MM.1S (cell line): ENCODE measurements around the gene PTTG1IP.

Experiments used
- DNase-seq: peaks from one replicate; pipeline ENCODE4 v3.0.0-alpha.2; 2015
- H2AFZ ChIP-seq: fragments of 300-600 bp; sonication (generic); 2 replicates; pipeline ENCODE4 v1.6.0; 2016; ENCODE audit warnings: antibody characterized with exemption, low read length
- H3F3A ChIP-seq: fragments of 300-600 bp; sonication (generic); 2 replicates; pipeline ENCODE4 v1.6.1; 2016; ENCODE audit warnings: mild to moderate bottlenecking, antibody characterized with exemption, low read length, moderate library complexity, mixed read lengths; ENCODE audit not compliant: insufficient read depth
- H3K27ac ChIP-seq: fragments of 300-600 bp; sonication (generic); 2 replicates; pipeline ENCODE4 v1.5.1; 2016; ENCODE audit warnings: mild to moderate bottlenecking, low read length
- H3K27me3 ChIP-seq: fragments of 300-600 bp; sonication (generic); replicated peaks from 2 replicates; pipeline ENCODE4 v1.6.0; 2016; ENCODE audit warnings: low read length; ENCODE audit not compliant: insufficient read depth
- H3K36me3 ChIP-seq: fragments of 300-600 bp; sonication (generic); replicated peaks from 2 replicates; pipeline ENCODE4 v1.6.1; 2016; ENCODE audit warnings: mild to moderate bottlenecking, low read length, mixed read lengths; ENCODE audit not compliant: insufficient read depth
- H3K4me1 ChIP-seq: fragments of 300-600 bp; sonication (generic); 2 replicates; pipeline ENCODE4 v1.6.1; 2016; ENCODE audit warnings: low read length, mixed read lengths
- H3K4me2 ChIP-seq: fragments of 300-600 bp; sonication (generic); 2 replicates; pipeline ENCODE4 v1.6.0; 2016; ENCODE audit warnings: low read depth, low read length
- H3K4me3 ChIP-seq: fragments of 300-600 bp; sonication (generic); 2 replicates; pipeline ENCODE4 v1.5.1; 2016; ENCODE audit warnings: low read length, mixed read lengths
- H3K79me2 ChIP-seq: fragments of 300-600 bp; sonication (generic); 2 replicates; pipeline ENCODE4 v1.6.1; 2016; ENCODE audit warnings: mixed run types, low read length, mixed read lengths
- H3K9ac ChIP-seq: fragments of 300-600 bp; sonication (generic); 2 replicates; pipeline ENCODE4 v1.6.1; 2016; ENCODE audit warnings: low read length, mixed read lengths
- H3K9me2 ChIP-seq: fragments of 300-600 bp; sonication (generic); replicated peaks from 2 replicates; pipeline ENCODE4 v1.6.1; 2016; ENCODE audit warnings: mild to moderate bottlenecking, low read length, mixed read lengths; ENCODE audit not compliant: insufficient read depth
- H3K9me3 ChIP-seq: fragments of 300-600 bp; sonication (generic); replicated peaks from 2 replicates; pipeline ENCODE4 v1.6.1; 2016; ENCODE audit warnings: mild to moderate bottlenecking, low read length, mixed read lengths; ENCODE audit not compliant: insufficient read depth
- H4K20me1 ChIP-seq: fragments of 300-600 bp; sonication (generic); 2 replicates; pipeline ENCODE4 v1.6.1; 2016; ENCODE audit warnings: mild to moderate bottlenecking, low read length, moderate library complexity, mixed read lengths; ENCODE audit not compliant: insufficient read depth
- EZH2 ChIP-seq: fragments of 300-600 bp; sonication (generic); optimal IDR thresholded peaks from 2 replicates; pipeline ENCODE3; 2017; ENCODE audit warnings: low read depth, mild to moderate bottlenecking, antibody characterized with exemption, low read length, mixed read lengths
- EZH2phosphoT487 ChIP-seq: fragments of 300-600 bp; sonication (generic); IDR thresholded peaks from 2 replicates; pipeline ENCODE4 v1.6.1; 2018; ENCODE audit warnings: antibody characterized with exemption, low read length
- TF ChIP-seq, protein P1 (sequence below): fragments of 300-600 bp; sonication (generic); IDR thresholded peaks from 2 replicates; pipeline ENCODE4 v1.5.1; 2016; ENCODE audit warnings: antibody characterized with exemption, low read length, mixed read lengths

PTTG1IP gene

DNA sequence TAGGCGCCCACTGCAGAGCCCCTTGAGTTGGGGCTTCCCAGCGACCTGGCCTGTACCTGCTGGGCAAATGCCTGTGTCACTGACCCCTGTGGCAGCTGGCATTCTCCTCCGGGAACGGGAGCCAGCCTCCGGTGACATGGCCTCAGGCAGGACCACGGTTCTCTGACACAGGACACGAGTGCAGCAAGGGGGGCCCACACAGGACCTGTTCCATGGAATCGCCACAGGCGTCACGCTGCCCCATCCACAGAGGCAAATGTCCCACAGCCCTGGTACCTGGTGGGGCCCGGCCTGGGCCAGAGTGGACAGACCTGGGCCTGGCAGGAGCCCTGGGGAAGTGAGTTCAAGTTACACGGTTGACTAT, 44.6 kb upstream of the PTTG1IP start:
- Histone ChIP-seq H3K9ac (no peak overlapping the region), H3K36me3 (no peaks in the 10 kb centered on the region), H3K4me2 (no peak overlapping the region), H3F3A (no peaks in the 10 kb centered on the region), H3K79me2 (no peaks in the 10 kb centered on the region), H3K4me1 (no peaks in the 10 kb centered on the region), H3K4me3 (no peak overlapping the region), H3K27ac (no peak overlapping the region), H2AFZ (no peak overlapping the region), H3K27me3 (peaks cover 99% of the 10 kb centered on the region), H3K9me3 (no peaks in the 10 kb centered on the region), H3K9me2 (no peaks in the 10 kb centered on the region), H4K20me1 (no peaks in the 10 kb centered on the region; the same call in 1 of the 2 replicates)
- TF ChIP-seq EZH2phosphoT487 (no peak), EZH2 (no peak)
- TF ChIP-seq, protein P1, sequence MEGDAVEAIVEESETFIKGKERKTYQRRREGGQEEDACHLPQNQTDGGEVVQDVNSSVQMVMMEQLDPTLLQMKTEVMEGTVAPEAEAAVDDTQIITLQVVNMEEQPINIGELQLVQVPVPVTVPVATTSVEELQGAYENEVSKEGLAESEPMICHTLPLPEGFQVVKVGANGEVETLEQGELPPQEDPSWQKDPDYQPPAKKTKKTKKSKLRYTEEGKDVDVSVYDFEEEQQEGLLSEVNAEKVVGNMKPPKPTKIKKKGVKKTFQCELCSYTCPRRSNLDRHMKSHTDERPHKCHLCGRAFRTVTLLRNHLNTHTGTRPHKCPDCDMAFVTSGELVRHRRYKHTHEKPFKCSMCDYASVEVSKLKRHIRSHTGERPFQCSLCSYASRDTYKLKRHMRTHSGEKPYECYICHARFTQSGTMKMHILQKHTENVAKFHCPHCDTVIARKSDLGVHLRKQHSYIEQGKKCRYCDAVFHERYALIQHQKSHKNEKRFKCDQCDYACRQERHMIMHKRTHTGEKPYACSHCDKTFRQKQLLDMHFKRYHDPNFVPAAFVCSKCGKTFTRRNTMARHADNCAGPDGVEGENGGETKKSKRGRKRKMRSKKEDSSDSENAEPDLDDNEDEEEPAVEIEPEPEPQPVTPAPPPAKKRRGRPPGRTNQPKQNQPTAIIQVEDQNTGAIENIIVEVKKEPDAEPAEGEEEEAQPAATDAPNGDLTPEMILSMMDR: no peak
- DNase-seq: no peak

DNA sequence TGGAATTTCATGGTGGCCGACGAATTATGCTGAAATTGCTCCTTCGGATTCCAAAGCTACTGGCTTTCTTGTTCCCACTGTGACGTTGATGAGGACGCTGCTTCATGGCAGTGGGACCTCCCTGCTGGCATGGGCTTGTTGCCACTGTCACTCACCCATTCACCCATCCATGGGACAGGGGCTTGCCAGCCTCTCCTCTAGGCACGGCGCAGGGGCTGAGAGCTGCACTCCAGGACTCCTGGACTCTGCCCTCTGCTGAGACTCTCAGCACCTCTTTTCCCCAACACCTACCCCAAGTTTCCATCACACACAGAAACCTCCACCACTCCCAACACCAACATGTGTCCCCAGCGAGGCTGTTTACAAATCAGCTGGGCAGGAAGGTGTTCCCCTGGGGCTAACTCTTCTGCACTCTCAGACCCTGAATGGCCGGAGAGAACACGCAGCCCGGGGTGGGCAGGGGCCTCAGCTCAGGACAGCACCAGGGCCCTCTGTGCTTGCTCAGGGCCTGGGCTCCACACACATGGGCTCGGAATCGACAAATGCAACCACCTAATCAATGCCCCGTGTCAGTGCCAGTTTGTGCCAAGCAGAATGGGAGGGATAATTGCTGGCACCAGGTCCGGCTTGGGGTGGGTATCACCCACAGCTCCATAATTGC, 44.1 kb upstream of the PTTG1IP start:
- no peak for TF ChIP-seq EZH2phosphoT487
- no peak for TF ChIP-seq EZH2
- TF ChIP-seq, protein P1: no peak
- DNase-seq: no peak

DNA sequence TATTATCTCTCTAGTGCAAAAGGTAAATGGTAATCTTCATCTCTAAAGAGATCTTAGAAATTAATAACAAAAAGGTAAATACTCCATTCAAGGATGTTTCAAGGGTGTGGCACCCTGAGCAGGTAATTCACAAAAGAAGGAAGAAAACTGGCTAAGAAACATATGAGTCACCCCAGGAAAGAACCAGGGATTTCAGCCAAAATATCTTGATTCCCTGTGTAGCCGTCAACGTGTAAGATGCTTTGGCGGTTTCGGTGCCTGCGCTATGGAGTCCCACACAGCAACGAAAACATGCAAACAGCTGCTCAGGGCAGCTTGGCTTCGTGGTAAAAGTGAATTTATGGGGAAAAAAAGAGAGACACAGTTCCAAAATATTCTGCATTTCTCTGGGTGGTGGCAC, 43.5 kb upstream of the PTTG1IP start:
- H4K20me1 ChIP-seq: no peaks in the 10 kb centered on the region; the same call in 1 of the 2 replicates
- no peak overlapping the region for H2AFZ ChIP-seq
- no peaks in the 10 kb centered on the region for H3K9me2 ChIP-seq
- H3K4me2 ChIP-seq: no peak overlapping the region
- no peaks in the 10 kb centered on the region for H3K36me3 ChIP-seq
- H3K27me3 ChIP-seq: peaks cover 95% of the 10 kb centered on the region
- no peaks in the 10 kb centered on the region for H3K79me2 ChIP-seq
- no peak overlapping the region for H3K4me3 ChIP-seq
- no peaks in the 10 kb centered on the region for H3F3A ChIP-seq
- no peak for TF ChIP-seq EZH2phosphoT487
- TF ChIP-seq, protein P1: no peak
- no peak for DNase-seq
- no peak overlapping the region for H3K27ac ChIP-seq
- no peaks in the 10 kb centered on the region for H3K4me1 ChIP-seq
- H3K9ac ChIP-seq: no peak overlapping the region
- no peaks in the 10 kb centered on the region for H3K9me3 ChIP-seq

More for the DNA sequence above, 44.1 kb upstream of the PTTG1IP start:
- no peak overlapping the region for H2AFZ ChIP-seq
- H3K4me3 ChIP-seq: no peak overlapping the region
- no peak overlapping the region for H3K4me2 ChIP-seq
- no peak overlapping the region for H3K9ac ChIP-seq
- H3K9me3 ChIP-seq: no peaks in the 10 kb centered on the region
- no peaks in the 10 kb centered on the region for H3K36me3 ChIP-seq
- H3F3A ChIP-seq: no peaks in the 10 kb centered on the region
- H4K20me1 ChIP-seq: no peaks in the 10 kb centered on the region; the same call in 1 of the 2 replicates
- peaks cover 96% of the 10 kb centered on the region for H3K27me3 ChIP-seq
- no peaks in the 10 kb centered on the region for H3K4me1 ChIP-seq
- H3K79me2 ChIP-seq: no peaks in the 10 kb centered on the region
- H3K9me2 ChIP-seq: no peaks in the 10 kb centered on the region
- no peak overlapping the region for H3K27ac ChIP-seq
